Peyer's patch (tissue), 4 donors: Measurements from ENCODE around the gene NOS1AP. TPM values are rescaled to one million over a fixed set of nuclear protein-coding genes. Genes with fewer than 3 reads are reported as not detected.
"Not testable (repeated sequence)": the region's sequence is repeated elsewhere in the genome, so short reads cannot be mapped to it uniquely, and the experiment has no call there.

Source experiments
- DNase-seq, 3 donors: peaks; one replicate each; pipeline ENCODE4 v3.0.0-alpha.2; 2017 to 2019
- H3K27ac ChIP-seq, 4 donors: fragments of 200-600 bp; sonication (generic); one replicate each; pipeline ENCODE4 v1.5.1; 2016 to 2019
- H3K27me3 ChIP-seq, 2 donors: fragments of 200-600 bp; sonication (generic); one replicate each; pipeline ENCODE4 v1.5.1; 2019
- H3K36me3 ChIP-seq, 3 donors: fragments of 200-600 bp; sonication (generic); one replicate each; pipeline ENCODE4 v1.5.1; 2016 to 2019
- H3K4me1 ChIP-seq, 4 donors: fragments of 200-600 bp; sonication (generic); one replicate each; pipeline ENCODE4 v1.5.1; 2016 to 2019
- H3K4me3 ChIP-seq, 4 donors: fragments of 200-600 bp; sonication (generic); 1 replicate in 3 of 4; 2 replicates in 1 of 4; pipeline ENCODE4 v1.5.1; 2016 to 2019; ENCODE audit warnings: mild to moderate bottlenecking in 1 of 4
- H3K9me3 ChIP-seq, 4 donors: fragments of 200-600 bp; sonication (generic); one replicate each; pipeline ENCODE4 v1.5.1; 2016 to 2019; ENCODE audit warnings: mild to moderate bottlenecking in 1 of 4
- CTCF ChIP-seq, 6 experiments: fragments of 450-650 bp in 4 of 6; fragments of 200-600 bp in 2 of 6; sonication (generic) in 1 of 6; IDR thresholded peaks; one replicate each; pipeline ENCODE4 v1.5.1; 2017 to 2019; ENCODE audit warnings: antibody characterized with exemption in 6 of 6, mild to moderate bottlenecking in 3 of 6, moderate library complexity in 1 of 6
- POLR2A ChIP-seq, 2 donors: fragments of 450-650 bp; IDR thresholded peaks; one replicate each; pipeline ENCODE4 v1.5.1; 2017; ENCODE audit warnings: antibody characterized with exemption in 2 of 2, mild to moderate bottlenecking in 2 of 2, moderate library complexity in 2 of 2
- total RNA-seq, 4 donors: library from RNA; depleted of rRNA; stranded (reverse); fragments of >200 nt; gene quantifications; one replicate each; pipeline ENCODE4 v1.1.0, GENCODE V29; 2016

Gene NOS1AP
- total RNA-seq, 4 donors from 2014 or later = 6.3 to 18.5 (median 11.9) TPM

DNA sequence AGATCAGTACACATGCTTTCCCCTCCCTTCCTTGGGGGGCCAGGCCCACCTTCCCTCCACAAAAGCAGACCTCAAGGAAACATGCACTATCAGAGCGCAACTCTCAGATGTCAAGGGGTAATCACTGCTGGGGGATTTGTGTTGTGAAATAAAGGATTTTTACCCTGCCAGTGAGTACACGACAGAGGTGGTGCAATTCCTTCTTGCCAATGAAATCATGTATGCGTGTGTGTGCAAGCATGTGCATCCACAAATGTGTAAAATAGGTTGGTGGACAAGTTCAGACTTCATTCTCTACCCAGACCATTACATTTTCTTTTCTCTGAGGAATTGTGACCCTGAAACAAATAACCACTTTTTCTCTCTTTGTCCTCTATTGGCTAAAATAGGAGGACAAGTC lies 9.8 kb upstream of the NOS1AP start:
- H3K36me3 ChIP-seq = no peaks in the 10 kb centered on the region
- no peaks in the 10 kb centered on the region for H3K4me1 ChIP-seq
- DNase-seq = no peak
- H3K27me3 ChIP-seq = no peaks in the 10 kb centered on the region
- no peak for TF ChIP-seq CTCF (IDR thresholded peaks at IDR 0.05)
- TF ChIP-seq POLR2A (IDR thresholded peaks at IDR 0.05) = no peak
- no peaks in the 10 kb centered on the region for H3K9me3 ChIP-seq
- no peak overlapping the region for H3K4me3 ChIP-seq
- no peak overlapping the region for H3K27ac ChIP-seq

GRCh38 chr1:162060314-162060713 lies 9.2 kb upstream of the NOS1AP start:
- H3K27me3 ChIP-seq = no peaks in the 10 kb centered on the region

GRCh38 chr1:162062542-162063015 lies 6.9 kb upstream of the NOS1AP start:
- Histone ChIP-seq H3K27me3 (no peaks in the 10 kb centered on the region), H3K4me1 (no peaks in the 10 kb centered on the region), H3K9me3 (no peaks in the 10 kb centered on the region), H3K36me3 (no peaks in the 10 kb centered on the region), H3K4me3 (no peak overlapping the region), H3K27ac (no peak overlapping the region)
- no peak for DNase-seq
- no peak for TF ChIP-seq POLR2A (IDR thresholded peaks at IDR 0.05)
- TF ChIP-seq CTCF (IDR thresholded peaks at IDR 0.05) = no peak

More at GRCh38 chr1:162060314-162060713, 9.2 kb upstream of the NOS1AP start:
- Histone ChIP-seq H3K4me3 (no peak overlapping the region), H3K27ac (no peak overlapping the region), H3K4me1 (no peaks in the 10 kb centered on the region), H3K9me3 (no peaks in the 10 kb centered on the region), H3K36me3 (no peaks in the 10 kb centered on the region)
- TF ChIP-seq POLR2A (IDR thresholded peaks at IDR 0.05) (no peak), CTCF (IDR thresholded peaks at IDR 0.05) (no peak)
- DNase-seq = no peak

GRCh38 chr1:162065016-162065415 lies 4.5 kb upstream of the NOS1AP start:
- peaks cover 0 to 4% (median 0%) of the 10 kb centered on the region in 4 donors for H3K9me3 ChIP-seq
- H3K4me3 ChIP-seq = no peak overlapping the region
- H3K4me1 ChIP-seq = peaks cover 0 to 8% (median 3%) of the 10 kb centered on the region in 4 donors
- no peak overlapping the region for H3K27ac ChIP-seq
- TF ChIP-seq CTCF (IDR thresholded peaks at IDR 0.05) = no peak
- TF ChIP-seq POLR2A (IDR thresholded peaks at IDR 0.05) = no peak
- no peaks in the 10 kb centered on the region for H3K27me3 ChIP-seq
- no peaks in the 10 kb centered on the region for H3K36me3 ChIP-seq
- no peak for DNase-seq

GRCh38 chr1:162066836-162067235 lies 2.7 kb upstream of the NOS1AP start:
- H3K9me3 ChIP-seq, DNase-seq, H3K27me3 ChIP-seq, H3K27ac ChIP-seq, H3K36me3 ChIP-seq, H3K4me3 ChIP-seq: not testable (repeated sequence)
- H3K4me1 ChIP-seq = peaks cover 0 to 12% (median 6%) of the 10 kb centered on the region in 4 donors

DNA sequence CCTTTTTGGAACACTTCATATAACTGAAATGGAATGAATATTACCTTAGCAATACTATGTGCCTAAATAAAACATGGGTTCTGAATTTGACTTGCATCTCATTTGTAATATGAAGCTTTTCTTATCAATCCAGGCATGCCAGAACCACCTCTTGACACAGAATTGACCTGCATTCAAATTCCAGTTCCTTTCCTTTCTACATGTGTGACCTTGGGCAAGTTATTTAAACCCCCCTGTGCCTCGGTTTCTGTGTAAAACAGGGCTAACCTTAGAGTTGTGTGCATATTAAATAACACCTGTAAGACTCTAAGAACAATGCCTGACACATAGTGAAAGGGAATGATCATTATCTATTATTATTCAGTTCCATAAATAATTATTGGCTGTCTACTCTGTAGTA lies 2.0 kb upstream of the NOS1AP start:
- Histone ChIP-seq H3K27ac (no peak overlapping the region), H3K9me3 (peaks cover 0 to 4% (median 0%) of the 10 kb centered on the region in 4 donors), H3K27me3 (no peaks in the 10 kb centered on the region), H3K36me3 (no peaks in the 10 kb centered on the region), H3K4me3 (no peak overlapping the region), H3K4me1 (peaks cover 0 to 12% (median 6%) of the 10 kb centered on the region in 4 donors)
- TF ChIP-seq POLR2A (IDR thresholded peaks at IDR 0.05) = no peak
- no peak for TF ChIP-seq CTCF (IDR thresholded peaks at IDR 0.05)
- DNase-seq = no peak
